Stimulated activated CD4-positive, alpha-beta T cell treated with anti-CD3 and anti-CD28 coated beads, Interleukin-1b, Interleukin-23, amount 100 ng/mL, for 1 hour (primary cell): ENCODE measurements around the gene LGMN.
A peak's percentile ranks its signal among the peaks of the same experiment; 100 is the strongest.
"Not testable (repeated sequence)": the region's sequence is repeated elsewhere in the genome, so short reads cannot be mapped to it uniquely, and the experiment has no call there.

ENCODE experiments used
- DNase-seq, 2 donors: peaks; one replicate each; pipeline ENCODE4 v3.0.0-alpha.2; 2020; ENCODE audit warnings: low read depth in 2 of 2

LGMN gene

GRCh38 chr14:92694807-92695206 is 53.6 kb downstream of the LGMN start:
- no peak for DNase-seq

- DNase-seq: no peak
Measured at GRCh38 chr14:92693998-92694795, 54.2 kb downstream of the LGMN start.

GRCh38 chr14:92692822-92693226 is 55.6 kb downstream of the LGMN start:
- DNase-seq: no peak

- DNase-seq: no peak
Measured at GRCh38 chr14:92690171-92691011, 58.0 kb downstream of the LGMN start.

- no peak for DNase-seq
Measured at GRCh38 chr14:92688434-92689375, 59.7 kb downstream of the LGMN start.

GRCh38 chr14:92687681-92688433 is 60.6 kb downstream of the LGMN start:
- DNase-seq: no peak

GRCh38 chr14:92686900-92687427 is 61.5 kb downstream of the LGMN start:
- peak; percentile 19 to 53 for DNase-seq

- no peak for DNase-seq
Measured at GRCh38 chr14:92686411-92686899, 62.0 kb downstream of the LGMN start.

GRCh38 chr14:92685784-92686355 is 62.6 kb downstream of the LGMN start:
- no peak for DNase-seq

- DNase-seq: no peak
Measured at GRCh38 chr14:92684801-92685560, 63.4 kb downstream of the LGMN start.

- no peak for DNase-seq
Measured at GRCh38 chr14:92683041-92683440, 65.4 kb downstream of the LGMN start.

GRCh38 chr14:92680781-92681650 is 67.4 kb downstream of the LGMN start:
- DNase-seq: peak; percentile 46 to 58

- not testable (repeated sequence) for DNase-seq
Measured at GRCh38 chr14:92680330-92680729, 68.1 kb downstream of the LGMN start.

GRCh38 chr14:92679246-92679645 is 69.2 kb downstream of the LGMN start:
- DNase-seq: no peak

- DNase-seq: no peak
Measured at GRCh38 chr14:92678766-92679165, 69.7 kb downstream of the LGMN start.

GRCh38 chr14:92677955-92678354 is 70.5 kb downstream of the LGMN start:
- DNase-seq: no peak

GRCh38 chr14:92677087-92677668 is 71.2 kb downstream of the LGMN start:
- DNase-seq: no peak
